H1 (cell line): ENCODE measurements around the gene AHI1. TPM values are rescaled to one million over a fixed set of nuclear protein-coding genes. Genes with fewer than 3 reads are reported as not detected.

Experiments
- CTCF ChIA-PET: fragments of 300-600 bp; sonication (Branson Sonifier 250); formaldehyde crosslinking; loops from one replicate; lab custom pipeline; 2021; ENCODE audit not compliant: partially characterized antibody; lab: Charles Lee
- POLR2A ChIA-PET: fragments of 300-600 bp; sonication (Branson Sonifier 250); formaldehyde crosslinking; loops from one replicate; lab custom pipeline; 2021; ENCODE audit warnings: inconsistent platforms; ENCODE audit not compliant: partially characterized antibody; lab: Charles Lee
- DNase-seq, 2 experiments: peaks; one replicate each; pipeline versions ENCODE4 v3.0.0 to v3.0.0-alpha.2; 2010 to 2022; ENCODE audit warnings: low spot score in 2 of 2, low read depth in 1 of 2, mixed read lengths in 1 of 2
- FAIRE-seq: peaks from 2 replicates; lab custom pipeline; 2011; peaks lifted over from hg19 to GRCh38; lab: Jason Lieb, UNC
- H2AFZ ChIP-seq: 2 replicates; pipeline ENCODE4 v1.8.1; 2012; ENCODE audit warnings: low read length, inconsistent platforms
- H2AK5ac ChIP-seq: 2 replicates; pipeline ENCODE4 v1.6.1; 2013; ENCODE audit warnings: low read depth, low read length
- H2BK120ac ChIP-seq: replicated peaks from 2 replicates; pipeline ENCODE3; 2013; ENCODE audit warnings: low read depth, low read length, inconsistent platforms
- H2BK12ac ChIP-seq: 2 replicates; pipeline ENCODE4 v1.6.1; 2013; ENCODE audit warnings: low read depth, low read length
- H2BK15ac ChIP-seq: 2 replicates; pipeline ENCODE4 v1.6.1; 2013; ENCODE audit warnings: low read length
- H2BK20ac ChIP-seq: 2 replicates; pipeline ENCODE4 v1.6.1; 2013; ENCODE audit warnings: low read length
- H2BK5ac ChIP-seq: 2 replicates; pipeline ENCODE4 v1.6.1; 2013; ENCODE audit warnings: low read depth, low read length
- H3K14ac ChIP-seq: 2 replicates; pipeline ENCODE4 v1.6.1; 2013; ENCODE audit warnings: inconsistent platforms; ENCODE audit not compliant: insufficient read length
- H3K18ac ChIP-seq: 2 replicates; pipeline ENCODE4 v1.6.1; 2013; ENCODE audit warnings: low read length; ENCODE audit errors: extremely low read depth
- H3K23ac ChIP-seq: 2 replicates; pipeline ENCODE4 v1.6.1; 2013; ENCODE audit warnings: inconsistent platforms; ENCODE audit not compliant: insufficient read length
- H3K23me2 ChIP-seq: 2 replicates; pipeline ENCODE4 v1.6.1; 2013; ENCODE audit warnings: low read depth, low read length
- H3K27ac ChIP-seq: 2 replicates; pipeline ENCODE4 v1.6.1; 2011; ENCODE audit warnings: low read depth, low read length, inconsistent platforms
- H3K27me3 ChIP-seq, 4 experiments: replicated peaks in 1 of 4; 1 replicate in 1 of 4; 2 replicates in 3 of 4; pipeline versions ENCODE4 v1.6.1 to v1.8.1; 2011 to 2013; ENCODE audit warnings: low read length in 3 of 4, mild to moderate bottlenecking in 3 of 4, inconsistent platforms in 2 of 4, mixed read lengths in 2 of 4, moderate library complexity in 1 of 4; ENCODE audit not compliant: control insufficient read depth in 3 of 4, insufficient read depth in 3 of 4; ENCODE audit errors: extremely low read depth in 1 of 4
- H3K36me3 ChIP-seq, 4 experiments: 2 replicates each; pipeline versions ENCODE4 v1.6.1 to v1.8.1; 2011 to 2013; ENCODE audit warnings: mild to moderate bottlenecking in 4 of 4, low read length in 3 of 4, moderate library complexity in 2 of 4, control low read depth in 1 of 4, inconsistent platforms in 1 of 4; ENCODE audit not compliant: insufficient read depth in 4 of 4, control insufficient read depth in 2 of 4
- H3K4ac ChIP-seq: replicated peaks from 2 replicates; pipeline ENCODE3; 2013; ENCODE audit warnings: low read length, low read depth, mixed read lengths, inconsistent platforms; ENCODE audit not compliant: insufficient read length
- H3K4me1 ChIP-seq, 4 experiments: replicated peaks in 1 of 4; 1 replicate in 1 of 4; 2 replicates in 3 of 4; pipeline versions ENCODE4 v1.6.1 to v1.8.1; 2011 to 2013; ENCODE audit warnings: low read length in 3 of 4, inconsistent platforms in 2 of 4, mixed read lengths in 1 of 4; ENCODE audit not compliant: insufficient read depth in 4 of 4, control insufficient read depth in 3 of 4
- H3K4me2 ChIP-seq, 2 experiments: 2 replicates each; pipeline versions ENCODE4 v1.6.1 to v1.8.1; 2011 to 2013; ENCODE audit warnings: low read depth in 2 of 2, low read length in 2 of 2, control low read depth in 1 of 2, inconsistent platforms in 1 of 2, mild to moderate bottlenecking in 1 of 2; ENCODE audit not compliant: insufficient read depth in 1 of 2
- H3K4me3 ChIP-seq, 4 experiments: fragments of 200-600, 300-600 bp in 1 of 4; sonication (generic), shearing (Covaris generic), sonication (Bioruptor Twin) in 1 of 4; 2 replicates each; pipeline versions ENCODE4 v1.5.1 to v1.8.1; 2011 to 2016; ENCODE audit warnings: low read length in 4 of 4, low read depth in 3 of 4, control low read depth in 2 of 4, inconsistent platforms in 2 of 4, mild to moderate bottlenecking in 2 of 4, mixed read lengths in 1 of 4, moderate library complexity in 1 of 4; ENCODE audit not compliant: insufficient read depth in 2 of 4; ENCODE audit errors: extremely low read depth in 1 of 4
- H3K56ac ChIP-seq: replicated peaks from 2 replicates; pipeline ENCODE3; 2013; ENCODE audit warnings: low read depth, mild to moderate bottlenecking, mixed read lengths, low read length, inconsistent platforms; ENCODE audit not compliant: insufficient read length
- H3K79me1 ChIP-seq: 2 replicates; pipeline ENCODE4 v1.6.1; 2013; ENCODE audit warnings: low read depth, low read length, control low read depth
- H3K79me2 ChIP-seq, 2 experiments: 2 replicates each; pipeline versions ENCODE4 v1.6.1 to v1.8.1; 2012 to 2013; ENCODE audit warnings: low read length in 2 of 2, mild to moderate bottlenecking in 2 of 2, inconsistent platforms in 1 of 2; ENCODE audit not compliant: insufficient read depth in 2 of 2, control insufficient read depth in 1 of 2
- H3K9ac ChIP-seq, 4 experiments: replicated peaks in 1 of 4; 1 replicate in 1 of 4; 2 replicates in 3 of 4; pipeline versions ENCODE4 v1.6.1 to v1.8.1; 2011 to 2013; ENCODE audit warnings: low read depth in 3 of 4, low read length in 3 of 4, control low read depth in 2 of 4, mild to moderate bottlenecking in 2 of 4, moderate library complexity in 2 of 4, inconsistent platforms in 1 of 4; ENCODE audit errors: extremely low read depth in 1 of 4
- H3K9me3 ChIP-seq, 2 experiments: 2 replicates each; pipeline versions ENCODE4 v1.6.1 to v1.8.1; 2012 to 2013; ENCODE audit warnings: mild to moderate bottlenecking in 2 of 2, moderate library complexity in 2 of 2, control low read depth in 1 of 2, inconsistent platforms in 1 of 2, low read depth in 1 of 2, low read length in 1 of 2, mixed read lengths in 1 of 2; ENCODE audit not compliant: insufficient read depth in 2 of 2
- H4K20me1 ChIP-seq, 2 experiments: replicated peaks in 1 of 2; 2 replicates each; pipeline versions ENCODE3 to v1.8.1; 2011 to 2013; ENCODE audit warnings: inconsistent platforms in 2 of 2, low read length in 2 of 2, mild to moderate bottlenecking in 1 of 2; ENCODE audit not compliant: insufficient read depth in 2 of 2, control insufficient read depth in 1 of 2
- H4K5ac ChIP-seq: 2 replicates; pipeline ENCODE4 v1.6.1; 2013; ENCODE audit warnings: low read length, low read depth, mixed read lengths, inconsistent platforms; ENCODE audit not compliant: insufficient read length
- H4K8ac ChIP-seq: 2 replicates; pipeline ENCODE4 v1.8.0; 2013; ENCODE audit warnings: mild to moderate bottlenecking, moderate library complexity, low read length, inconsistent platforms; ENCODE audit not compliant: insufficient read depth; ENCODE audit errors: extremely low read depth
- H4K91ac ChIP-seq: replicated peaks from 2 replicates; pipeline ENCODE3; 2013; ENCODE audit warnings: low read length, mixed read lengths, inconsistent platforms; ENCODE audit not compliant: insufficient read length
- CREB1 ChIP-seq: IDR thresholded peaks from 2 replicates; pipeline ENCODE4 v1.6.1; 2012; ENCODE audit warnings: inconsistent platforms
- RNF2 ChIP-seq: fragments of 200-900, 300-1000 bp; sonication (generic); IDR thresholded peaks from 2 replicates; pipeline ENCODE4 v1.7.1; 2016; ENCODE audit warnings: borderline replicate concordance, low read depth, mild to moderate bottlenecking, antibody characterized with exemption, low read length; ENCODE audit not compliant: poor library complexity, severe bottlenecking; ENCODE audit errors: missing control alignments
- ZNF274 ChIP-seq: IDR thresholded peaks from 2 replicates; pipeline ENCODE4 v1.7.0; 2012; ENCODE audit warnings: low read length, borderline replicate concordance; ENCODE audit errors: extremely low read depth
- polyA plus RNA-seq, 7 experiments: library from polyadenylated mRNA; depleted of rRNA in 3 of 7; stranded (reverse) in 5 of 7; unstranded in 2 of 7; fragments of >200 nt in 5 of 7; fragments of 200-250 nt in 2 of 7; gene quantifications; 1 replicate in 5 of 7; 2 replicates in 1 of 7; 4 replicates in 1 of 7; pipeline versions ENCODE4 v1.2.1 to v1.2.3, GENCODE V29; 2011 to 2013; ENCODE audit warnings: missing spikeins in 2 of 7, mixed read lengths in 2 of 7
- total RNA-seq: library from RNA; stranded (reverse); fragmentation: NEBNext Ultra II Directional; extraction: Animal tissue kit (Norgen Biotek cat#: 25700); gene quantifications from 2 replicates; pipeline ENCODE4 v1.2.1, GENCODE V29; 2021

AHI1 gene
- total and polyA plus RNA-seq, 2 of the 8 experiments (the other 6 are each of a cell fraction or from before 2014, with no cell fraction given): 4.2 to 19.6 TPM

- Histone ChIP-seq H3K27ac (no peak overlapping the region), H3K79me1 (no peaks in the 10 kb centered on the region), H2BK20ac (no peak overlapping the region), H4K20me1 (no peaks in the 10 kb centered on the region), H3K18ac (no peak overlapping the region), H3K56ac (no peak overlapping the region), H3K36me3 (no peaks in the 10 kb centered on the region), H3K14ac (no peak overlapping the region), H2BK15ac (no peak overlapping the region), H2BK120ac (no peak overlapping the region), H3K23me2 (no peaks in the 10 kb centered on the region), H3K23ac (no peak overlapping the region), H4K5ac (no peak overlapping the region), H4K8ac (no peak overlapping the region), H2AK5ac (no peak overlapping the region), H2BK12ac (no peak overlapping the region), H3K9ac (no peak overlapping the region), H2BK5ac (no peak overlapping the region), H2AFZ (no peak overlapping the region), H3K9me3 (no peaks in the 10 kb centered on the region), H3K4ac (no peak overlapping the region), H3K27me3 (no peaks in the 10 kb centered on the region), H3K4me2 (no peak overlapping the region), H3K79me2 (no peaks in the 10 kb centered on the region), H3K4me3 (no peak overlapping the region), H4K91ac (no peak overlapping the region), H3K4me1 (no peaks in the 10 kb centered on the region)
- DNase-seq (no peak), FAIRE-seq (no peak)
- POLR2A ChIA-PET: no interaction called here
- CTCF ChIA-PET: interaction anchor here (0.7 kb wide), 1 partner anchor 240 kb away, joined by 3 read pairs; no protein-coding TSS in a partner anchor
- TF ChIP-seq ZNF274 (no peak), RNF2 (no peak), CREB1 (no peak)
Observed at GRCh38 chr6:135344526-135344925, 153.0 kb downstream of the AHI1 start.
